Stimulated activated CD8-positive, alpha-beta memory T cell treated with anti-CD3 and anti-CD28 coated beads, Interleukin-7, amount 100 ng/mL, for 24 hours (primary cell): Measurements from ENCODE around the gene HFE.
"Not testable (repeated sequence)": the region's sequence is repeated elsewhere in the genome, so short reads cannot be mapped to it uniquely, and the experiment has no call there.

Experiments
- DNase-seq: peaks from one replicate; pipeline ENCODE4 v3.0.0-alpha.2; 2020; ENCODE audit warnings: low read depth

The HFE gene

GRCh38 chr6:26113570-26113969, 26.3 kb downstream of the HFE start:
- DNase-seq, result no peak

GRCh38 chr6:26115226-26115625, 28.0 kb downstream of the HFE start:
- DNase-seq, result no peak

GRCh38 chr6:26116267-26116666, 29.0 kb downstream of the HFE start:
- DNase-seq, result no peak

GRCh38 chr6:26118999-26119398, 31.8 kb downstream of the HFE start:
- DNase-seq, result no peak

GRCh38 chr6:26120115-26120514, 32.9 kb downstream of the HFE start:
- DNase-seq, result not testable (repeated sequence)

DNA sequence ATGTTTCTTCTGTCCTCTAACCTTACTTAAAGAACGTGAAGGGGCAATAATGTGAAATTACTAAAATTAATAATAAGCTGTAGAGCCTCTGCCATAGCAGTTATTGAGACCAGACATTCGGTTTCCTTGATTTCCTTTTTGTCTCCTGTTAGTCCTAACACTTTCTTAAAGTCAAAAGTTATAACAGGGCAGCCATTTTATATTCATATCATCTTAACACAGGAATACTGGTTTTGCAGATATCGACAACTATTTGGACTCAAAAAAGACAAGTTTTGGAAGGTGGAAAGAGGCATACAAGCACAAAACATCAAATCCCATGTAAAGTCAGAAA, 33.5 kb downstream of the HFE start:
- DNase-seq, result no peak

DNA sequence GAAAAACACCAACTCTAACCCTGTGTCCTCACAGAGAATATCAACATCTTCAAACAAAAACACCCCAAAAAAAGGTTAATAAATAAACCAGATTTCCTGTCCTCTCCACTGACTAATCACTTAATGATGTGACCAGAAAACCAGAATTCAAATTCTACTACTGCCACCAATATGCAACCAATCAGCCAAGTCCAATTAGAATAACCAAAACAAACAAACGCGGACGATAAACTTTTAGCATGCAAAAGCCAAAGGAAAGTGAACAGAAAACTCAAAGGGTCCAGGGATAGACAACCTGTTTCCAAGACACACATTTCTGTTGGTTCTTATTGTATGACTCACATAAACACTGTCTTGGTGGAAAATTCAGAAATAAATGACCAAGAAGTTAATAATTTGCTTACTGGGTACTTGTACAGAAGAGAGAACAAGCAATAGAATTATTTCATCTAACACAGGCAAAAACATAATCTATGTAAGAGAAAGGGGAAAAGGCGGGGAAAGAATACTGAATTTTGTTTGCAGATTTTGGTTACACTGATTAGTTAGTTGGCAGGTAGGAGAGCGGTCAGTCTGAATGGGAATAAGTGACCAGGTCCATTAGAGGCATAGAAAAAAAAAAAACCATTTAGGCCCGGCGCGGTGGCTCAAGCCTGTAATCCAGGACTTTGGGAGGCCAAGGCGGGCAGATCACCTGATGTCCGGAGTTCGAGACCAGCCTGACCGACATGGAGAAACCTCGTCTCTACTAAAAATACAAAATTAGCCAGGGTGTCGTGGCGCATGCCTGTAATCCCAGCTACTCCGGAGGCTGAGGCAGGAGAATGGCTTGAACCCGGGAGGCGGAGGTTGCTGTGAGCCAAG, 34.1 kb downstream of the HFE start:
- DNase-seq, result no peak

- no peak for DNase-seq
These were observed 34.8 kb downstream of the HFE start for GRCh38 chr6:26122005-26122388.

DNA sequence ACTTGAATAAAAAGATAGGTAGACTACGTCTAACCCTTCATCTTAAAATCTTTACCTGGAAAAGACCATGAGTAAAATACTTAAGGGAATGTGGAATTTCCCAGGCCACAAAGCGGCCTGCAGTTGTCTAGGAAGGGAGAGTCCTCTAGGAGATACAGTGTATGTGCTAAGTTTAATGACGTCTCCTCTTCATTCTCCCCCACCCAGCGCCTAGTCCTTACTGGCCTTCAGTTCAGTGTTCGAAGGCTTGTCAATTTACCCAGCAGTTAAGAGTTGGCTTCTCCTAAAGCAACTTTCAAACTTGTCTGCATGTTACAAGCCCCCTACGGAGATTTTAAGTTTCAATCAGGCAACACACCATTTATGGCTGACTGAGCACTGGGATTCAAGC, 35.2 kb downstream of the HFE start:
- no peak for DNase-seq

- peak; percentile 80 for DNase-seq
These were observed 35.8 kb downstream of the HFE start for GRCh38 chr6:26122793-26123674.

DNA sequence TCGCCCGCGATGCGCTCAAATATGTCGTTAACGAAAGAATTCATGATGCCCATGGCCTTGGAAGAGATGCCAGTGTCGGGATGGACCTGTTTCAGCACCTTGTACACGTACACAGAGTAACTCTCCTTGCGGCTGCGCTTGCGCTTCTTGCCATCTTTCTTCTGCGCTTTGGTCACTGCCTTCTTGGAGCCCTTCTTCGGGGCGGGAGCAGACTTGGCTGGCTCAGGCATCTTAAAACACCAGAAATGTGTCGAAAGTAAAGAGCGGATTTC, 36.4 kb downstream of the HFE start:
- DNase-seq, result peak; percentile 50

- DNase-seq, result peak; percentile 35
These were observed 36.9 kb downstream of the HFE start for GRCh38 chr6:26123947-26124780.

GRCh38 chr6:26124781-26125685, 37.8 kb downstream of the HFE start:
- no peak for DNase-seq

DNA sequence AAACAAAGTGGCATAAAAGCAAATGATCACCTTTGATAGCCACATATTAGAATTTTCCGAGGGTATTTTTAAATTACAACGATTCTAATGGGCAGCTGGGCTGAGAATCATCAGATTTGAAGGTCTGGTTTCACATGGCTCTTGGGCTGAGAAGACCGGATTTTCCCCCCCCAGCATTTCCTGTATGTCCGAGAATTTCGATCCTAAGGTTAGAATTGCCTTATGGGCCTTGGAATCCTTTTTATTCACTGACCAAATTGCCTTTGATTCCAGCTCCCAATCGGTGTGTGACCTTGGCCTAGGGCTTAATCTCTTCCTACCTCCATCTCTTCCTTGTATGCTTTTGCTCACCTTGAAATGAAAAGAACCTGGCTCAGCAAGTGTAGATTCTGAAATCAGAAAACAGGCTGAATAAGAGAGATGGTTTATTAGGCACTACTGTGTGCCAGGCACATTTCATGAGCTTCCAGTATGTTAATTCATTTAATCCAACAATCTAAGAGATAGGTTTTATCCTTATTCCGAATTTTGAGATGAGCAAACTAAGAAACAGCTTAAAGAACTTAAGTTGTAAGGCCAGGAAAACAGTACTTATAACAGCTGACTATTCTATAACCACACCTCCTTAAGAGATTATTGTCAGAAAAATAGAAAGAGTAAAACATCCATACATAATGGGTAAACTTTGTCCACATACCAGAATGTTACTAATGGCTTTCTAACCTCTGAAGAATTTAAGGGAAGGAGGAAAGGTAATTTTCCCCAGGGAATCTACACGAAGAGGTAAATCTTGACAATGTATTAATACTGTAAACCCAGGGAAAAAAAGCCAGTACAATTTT, 39.4 kb downstream of the HFE start:
- no peak for DNase-seq

DNA sequence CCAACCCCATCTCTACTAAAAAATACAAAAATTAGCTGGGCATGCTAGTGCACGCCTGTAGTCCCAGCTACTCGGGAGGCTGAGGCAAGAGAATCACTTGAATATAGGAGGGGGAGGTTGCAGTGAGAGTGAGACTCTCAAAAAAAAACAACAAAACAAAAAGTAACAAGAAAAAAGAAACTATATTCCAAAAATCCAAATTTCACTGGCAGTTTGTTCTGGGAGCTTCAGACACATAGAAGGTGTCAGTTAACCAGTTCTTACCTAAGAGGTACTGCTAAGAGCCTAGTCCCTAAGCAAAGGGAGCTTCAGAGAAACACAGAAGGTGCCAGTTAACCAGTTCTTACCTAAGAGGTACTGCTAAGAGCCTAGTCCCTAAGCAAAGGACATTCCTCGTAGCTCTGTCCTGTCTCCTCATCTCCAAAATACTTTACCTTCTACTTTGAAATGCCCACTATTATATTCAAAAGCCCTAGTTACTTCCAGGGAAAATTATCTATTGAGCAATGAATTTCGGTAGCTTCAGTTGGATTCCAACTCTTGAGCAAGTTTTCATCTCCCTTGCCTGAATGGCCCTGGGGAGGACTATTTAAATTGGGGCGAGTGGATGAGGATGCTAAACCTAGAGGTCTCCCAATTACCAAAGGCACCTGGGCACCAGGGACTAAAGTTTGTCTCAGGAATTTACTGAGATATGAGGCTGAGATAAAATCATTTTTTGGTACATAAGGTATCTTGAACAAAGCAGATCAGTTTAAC, 41.0 kb downstream of the HFE start:
- DNase-seq, result no peak

GRCh38 chr6:26129656-26130055, 42.4 kb downstream of the HFE start:
- DNase-seq, result no peak

DNA sequence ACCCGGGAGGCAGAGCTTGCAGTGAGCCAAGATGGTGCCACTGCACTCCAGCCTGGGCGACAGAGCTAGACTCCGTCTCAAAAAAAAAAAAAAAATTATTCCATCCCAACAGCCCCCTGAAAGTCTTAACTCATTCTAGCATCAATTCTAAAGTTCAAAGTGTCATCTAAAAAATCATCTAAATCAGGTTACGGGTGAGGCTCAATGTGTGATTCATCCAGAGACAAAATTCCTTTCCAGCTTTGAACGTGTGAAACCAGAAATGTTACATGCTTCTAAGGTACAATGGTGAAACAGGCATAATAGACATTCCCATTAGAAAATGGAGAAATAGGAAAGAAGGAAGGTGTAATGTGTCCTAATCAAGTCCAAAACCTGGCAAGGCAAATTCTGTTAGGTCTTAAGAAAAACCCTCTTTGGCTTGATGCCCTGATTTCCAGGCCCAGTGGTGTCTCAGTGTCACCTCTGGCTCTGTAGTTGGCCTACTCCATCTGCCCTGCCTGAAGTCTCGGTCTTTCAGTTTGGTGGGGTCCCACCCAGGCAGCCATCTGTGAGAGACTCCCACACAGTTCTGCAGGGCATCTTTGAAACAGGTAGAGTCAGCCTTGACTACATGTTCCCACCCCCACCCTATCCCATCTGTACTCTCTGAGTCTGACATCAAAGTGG, 43.5 kb downstream of the HFE start:
- DNase-seq, result no peak

GRCh38 chr6:26131618-26132017, 44.4 kb downstream of the HFE start:
- DNase-seq, result no peak

GRCh38 chr6:26133730-26134129, 46.5 kb downstream of the HFE start:
- DNase-seq, result no peak
